Measurements from ENCODE around the gene TSPAN15. TPM values are rescaled to one million over a fixed set of nuclear protein-coding genes. Genes with fewer than 3 reads are reported as not detected.

The TSPAN15 gene
- total RNA-seq, 6 experiments from 2014 or later: 2.3 to 8.3 (median 3.3) TPM

- no peak overlapping the region for H3K27ac ChIP-seq
- no peaks in the 10 kb centered on the region for H3K27me3 ChIP-seq
- no peak overlapping the region for H3K4me3 ChIP-seq
- H3K9me3 ChIP-seq: no peaks in the 10 kb centered on the region
- 74% methylated on average over 5 of the region's 5 CpGs for WGBS (ENCODE audit: insufficient coverage, low coverage, low lambda C conversion rate, missing lambda C conversion rate)
- DNase-seq (no peak), ATAC-seq (no peak)
- no peak for TF ChIP-seq POLR2A (IDR thresholded peaks at IDR 0.05)
- no peak for TF ChIP-seq CTCF (IDR thresholded peaks at IDR 0.05)
- H3K36me3 ChIP-seq: no peaks in the 10 kb centered on the region
- H3K4me1 ChIP-seq: no peaks in the 10 kb centered on the region
- intact Hi-C loops (cut with DNase I): no loop called here
Measured at GRCh38 chr10:69468751-69469089, 17.5 kb downstream of the TSPAN15 start.

- no peak for DNase-seq
- H3K4me1 ChIP-seq: no peaks in the 10 kb centered on the region
- 83% methylated on average over 1 of the region's 1 CpG for WGBS (ENCODE audit: insufficient coverage, low coverage, low lambda C conversion rate, missing lambda C conversion rate)
Measured at GRCh38 chr10:69469976-69470375, 18.7 kb downstream of the TSPAN15 start.

GRCh38 chr10:69470463-69471384 is 19.5 kb downstream of the TSPAN15 start:
- TF ChIP-seq POLR2A (IDR thresholded peaks at IDR 0.05): no peak
- no peak for TF ChIP-seq CTCF (IDR thresholded peaks at IDR 0.05)
- ATAC-seq: no peak
- Histone ChIP-seq H3K4me1 (no peaks in the 10 kb centered on the region), H3K9me3 (no peaks in the 10 kb centered on the region), H3K4me3 (no peak overlapping the region), H3K27ac (no peak overlapping the region), H3K27me3 (no peaks in the 10 kb centered on the region), H3K36me3 (no peaks in the 10 kb centered on the region)
- 51% methylated on average over 7 of the region's 8 CpGs for WGBS (ENCODE audit: insufficient coverage, low coverage, low lambda C conversion rate, missing lambda C conversion rate)
- intact Hi-C loops (cut with DNase I): no loop called here
- no peak for DNase-seq

More at GRCh38 chr10:69469976-69470375, 18.7 kb downstream of the TSPAN15 start:
- Histone ChIP-seq H3K9me3 (no peaks in the 10 kb centered on the region), H3K27ac (no peak overlapping the region), H3K36me3 (no peaks in the 10 kb centered on the region), H3K4me3 (no peak overlapping the region), H3K27me3 (no peaks in the 10 kb centered on the region)
- no peak for ATAC-seq
- TF ChIP-seq CTCF (IDR thresholded peaks at IDR 0.05) (no peak), POLR2A (IDR thresholded peaks at IDR 0.05) (no peak)
- intact Hi-C loops (cut with DNase I): no loop called here

DNA sequence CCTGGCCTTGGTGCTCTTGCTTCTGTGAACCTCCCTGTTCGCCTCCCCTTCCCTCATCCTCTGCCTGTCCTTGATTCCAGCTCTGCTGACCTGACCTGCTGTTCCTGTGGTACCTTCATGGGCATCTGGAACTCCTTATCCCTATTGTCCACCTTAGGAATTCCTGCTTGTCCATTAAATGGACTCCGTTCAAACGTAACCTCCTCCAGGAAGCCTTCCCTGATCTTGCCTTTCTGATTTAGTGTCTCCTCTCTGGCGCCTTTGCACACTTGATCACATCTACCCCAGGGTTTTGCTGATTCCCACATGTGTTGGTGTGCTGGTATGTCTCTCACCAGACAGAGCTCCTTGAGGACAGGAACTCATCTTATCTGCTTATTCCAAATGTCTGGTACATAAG is 20.9 kb downstream of the TSPAN15 start:
- 75% methylated on average over 4 of the region's 4 CpGs for WGBS (ENCODE audit: insufficient coverage, low coverage, low lambda C conversion rate, missing lambda C conversion rate)
- intact Hi-C loops (cut with DNase I): no loop called here
- Histone ChIP-seq H3K27ac (no peak overlapping the region), H3K36me3 (no peaks in the 10 kb centered on the region), H3K27me3 (no peaks in the 10 kb centered on the region), H3K4me3 (no peak overlapping the region), H3K4me1 (no peaks in the 10 kb centered on the region), H3K9me3 (no peaks in the 10 kb centered on the region)
- DNase-seq: no peak
- ATAC-seq: no peak
- no peak for TF ChIP-seq POLR2A (IDR thresholded peaks at IDR 0.05)
- TF ChIP-seq CTCF (IDR thresholded peaks at IDR 0.05): no peak

Measured in right lobe of liver (tissue), 6 donors.